Peyer's patch (tissue), 4 donors: ENCODE measurements around the gene AUTS2. TPM values are rescaled to one million over a fixed set of nuclear protein-coding genes. Genes with fewer than 3 reads are reported as not detected.

ENCODE experiments used
- DNase-seq, 3 donors: peaks; one replicate each; pipeline ENCODE4 v3.0.0-alpha.2; 2017 to 2019
- H3K27ac ChIP-seq, 4 donors: fragments of 200-600 bp; sonication (generic); one replicate each; pipeline ENCODE4 v1.5.1; 2016 to 2019
- H3K27me3 ChIP-seq, 2 donors: fragments of 200-600 bp; sonication (generic); one replicate each; pipeline ENCODE4 v1.5.1; 2019
- H3K36me3 ChIP-seq, 3 donors: fragments of 200-600 bp; sonication (generic); one replicate each; pipeline ENCODE4 v1.5.1; 2016 to 2019
- H3K4me1 ChIP-seq, 4 donors: fragments of 200-600 bp; sonication (generic); one replicate each; pipeline ENCODE4 v1.5.1; 2016 to 2019
- H3K4me3 ChIP-seq, 4 donors: fragments of 200-600 bp; sonication (generic); 1 replicate in 3 of 4; 2 replicates in 1 of 4; pipeline ENCODE4 v1.5.1; 2016 to 2019; ENCODE audit warnings: mild to moderate bottlenecking in 1 of 4
- H3K9me3 ChIP-seq, 4 donors: fragments of 200-600 bp; sonication (generic); one replicate each; pipeline ENCODE4 v1.5.1; 2016 to 2019; ENCODE audit warnings: mild to moderate bottlenecking in 1 of 4
- CTCF ChIP-seq, 6 experiments: fragments of 450-650 bp in 4 of 6; fragments of 200-600 bp in 2 of 6; sonication (generic) in 1 of 6; IDR thresholded peaks; one replicate each; pipeline ENCODE4 v1.5.1; 2017 to 2019; ENCODE audit warnings: antibody characterized with exemption in 6 of 6, mild to moderate bottlenecking in 3 of 6, moderate library complexity in 1 of 6
- POLR2A ChIP-seq, 2 donors: fragments of 450-650 bp; IDR thresholded peaks; one replicate each; pipeline ENCODE4 v1.5.1; 2017; ENCODE audit warnings: antibody characterized with exemption in 2 of 2, mild to moderate bottlenecking in 2 of 2, moderate library complexity in 2 of 2
- total RNA-seq, 4 donors: library from RNA; depleted of rRNA; stranded (reverse); fragments of >200 nt; gene quantifications; one replicate each; pipeline ENCODE4 v1.1.0, GENCODE V29; 2016

The AUTS2 gene
- total RNA-seq, 4 donors from 2014 or later, result 55.9 to 90.0 (median 72.6) TPM

DNA sequence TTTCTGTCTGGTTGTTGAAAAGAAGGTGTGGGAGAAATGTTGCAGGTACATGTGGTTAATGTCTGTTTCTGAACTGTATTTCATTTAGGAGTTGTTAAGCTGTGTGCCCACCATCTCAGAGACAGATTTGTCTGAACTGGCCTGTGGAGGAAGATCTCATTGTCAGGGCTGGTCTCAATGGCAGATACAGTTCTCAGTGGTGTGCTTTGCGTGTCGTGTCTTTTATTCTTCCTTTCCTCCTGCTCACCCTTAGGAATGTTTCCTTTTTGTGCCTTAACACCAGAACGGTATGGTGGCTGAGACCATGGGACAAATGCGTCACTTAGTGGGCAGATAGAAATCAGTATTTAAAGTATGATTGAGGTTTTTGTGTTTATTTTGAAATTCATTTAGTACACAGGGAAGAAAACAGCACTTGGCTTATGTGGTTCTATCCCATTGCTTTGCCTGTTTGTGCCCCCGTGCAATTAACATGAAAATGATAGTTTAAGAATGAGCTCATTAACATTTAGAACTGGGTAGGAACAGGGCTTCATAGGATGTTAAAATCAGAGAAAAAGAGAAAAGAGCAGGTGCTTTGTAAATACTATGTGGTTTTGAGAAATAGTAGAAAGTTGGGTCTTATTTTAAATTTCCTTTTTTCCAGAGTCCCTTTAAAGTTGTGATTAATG, 112.6 kb downstream of the AUTS2 start:
- no peaks in the 10 kb centered on the region for H3K36me3 ChIP-seq
- H3K4me3 ChIP-seq, result no peak overlapping the region
- DNase-seq, result no peak
- TF ChIP-seq CTCF (IDR thresholded peaks at IDR 0.05) (no peak), POLR2A (IDR thresholded peaks at IDR 0.05) (no peak)
- no peak overlapping the region for H3K27ac ChIP-seq
- no peaks in the 10 kb centered on the region for H3K27me3 ChIP-seq
- peaks cover 0 to 4% (median 0%) of the 10 kb centered on the region in 4 donors for H3K4me1 ChIP-seq
- no peaks in the 10 kb centered on the region for H3K9me3 ChIP-seq

GRCh38 chr7:69714886-69715576, 116.8 kb downstream of the AUTS2 start:
- H3K27ac ChIP-seq, result no peak overlapping the region
- H3K27me3 ChIP-seq, result no peaks in the 10 kb centered on the region
- no peak for DNase-seq
- H3K36me3 ChIP-seq, result no peaks in the 10 kb centered on the region
- no peak for TF ChIP-seq POLR2A (IDR thresholded peaks at IDR 0.05)
- TF ChIP-seq CTCF (IDR thresholded peaks at IDR 0.05), result no peak
- H3K9me3 ChIP-seq, result no peaks in the 10 kb centered on the region
- H3K4me1 ChIP-seq, result no peaks in the 10 kb centered on the region
- H3K4me3 ChIP-seq, result no peak overlapping the region

GRCh38 chr7:69717221-69717620, 118.9 kb downstream of the AUTS2 start:
- Histone ChIP-seq H3K36me3 (no peaks in the 10 kb centered on the region), H3K9me3 (no peaks in the 10 kb centered on the region), H3K4me3 (no peak overlapping the region), H3K27me3 (no peaks in the 10 kb centered on the region), H3K4me1 (no peaks in the 10 kb centered on the region), H3K27ac (no peak overlapping the region)
- DNase-seq, result no peak
- TF ChIP-seq POLR2A (IDR thresholded peaks at IDR 0.05), result no peak
- TF ChIP-seq CTCF (IDR thresholded peaks at IDR 0.05), result no peak

DNA sequence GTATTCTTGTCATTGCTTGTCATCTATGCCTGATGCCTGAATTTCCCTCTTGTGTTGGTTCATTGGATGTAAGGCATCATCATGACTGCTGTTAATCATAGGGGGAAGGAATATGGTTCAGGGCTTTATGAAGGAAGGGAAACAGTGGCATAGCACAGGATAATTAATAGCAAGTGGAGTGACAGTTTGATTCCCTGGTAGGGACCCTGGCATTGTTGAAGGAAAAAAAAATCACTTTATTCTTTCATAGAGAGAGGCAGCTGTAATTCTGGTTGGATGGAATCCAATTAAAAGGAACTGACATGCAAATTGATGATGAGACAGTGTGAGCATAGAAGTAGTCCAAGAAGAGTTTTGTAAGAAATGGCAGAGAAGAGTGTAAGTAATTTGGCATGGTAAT, 121.4 kb downstream of the AUTS2 start:
- no peak for DNase-seq
- Histone ChIP-seq H3K36me3 (no peaks in the 10 kb centered on the region), H3K4me3 (no peak overlapping the region), H3K27ac (no peak overlapping the region), H3K9me3 (no peaks in the 10 kb centered on the region), H3K4me1 (no peaks in the 10 kb centered on the region), H3K27me3 (no peaks in the 10 kb centered on the region)
- TF ChIP-seq CTCF (IDR thresholded peaks at IDR 0.05), result no peak
- no peak for TF ChIP-seq POLR2A (IDR thresholded peaks at IDR 0.05)

DNA sequence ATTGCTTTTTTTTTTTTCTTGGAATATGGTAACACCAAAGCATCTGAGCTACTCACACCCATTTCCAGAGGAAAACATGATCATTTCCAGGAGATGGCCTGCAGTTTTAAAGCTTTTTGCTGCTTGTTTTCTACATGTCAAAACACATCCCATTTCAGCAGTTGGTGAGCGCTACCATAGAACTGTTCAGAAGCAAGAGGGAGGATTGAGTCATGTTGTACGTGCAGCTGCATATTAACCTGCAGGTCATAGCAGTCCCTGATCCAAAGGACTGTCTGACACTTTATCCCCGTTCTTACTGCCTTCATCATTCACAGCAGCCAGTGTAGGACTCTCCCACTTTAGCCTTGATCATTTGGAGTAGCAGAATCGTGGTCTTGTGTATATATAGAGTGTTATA, 124.6 kb downstream of the AUTS2 start:
- Histone ChIP-seq H3K36me3 (no peaks in the 10 kb centered on the region), H3K4me1 (no peaks in the 10 kb centered on the region), H3K4me3 (no peak overlapping the region), H3K27me3 (no peaks in the 10 kb centered on the region), H3K9me3 (no peaks in the 10 kb centered on the region), H3K27ac (no peak overlapping the region)
- DNase-seq, result no peak
- TF ChIP-seq CTCF (IDR thresholded peaks at IDR 0.05), result no peak
- TF ChIP-seq POLR2A (IDR thresholded peaks at IDR 0.05), result no peak
